Measurements from ENCODE around the gene LMO4. TPM values are rescaled to one million over a fixed set of nuclear protein-coding genes. Genes with fewer than 3 reads are reported as not detected.

Gene LMO4
- total and polyA plus RNA-seq, 2 donors (not counting 1 experiment from before 2014, with no cell fraction given): 35.7 to 46.0 TPM

DNA sequence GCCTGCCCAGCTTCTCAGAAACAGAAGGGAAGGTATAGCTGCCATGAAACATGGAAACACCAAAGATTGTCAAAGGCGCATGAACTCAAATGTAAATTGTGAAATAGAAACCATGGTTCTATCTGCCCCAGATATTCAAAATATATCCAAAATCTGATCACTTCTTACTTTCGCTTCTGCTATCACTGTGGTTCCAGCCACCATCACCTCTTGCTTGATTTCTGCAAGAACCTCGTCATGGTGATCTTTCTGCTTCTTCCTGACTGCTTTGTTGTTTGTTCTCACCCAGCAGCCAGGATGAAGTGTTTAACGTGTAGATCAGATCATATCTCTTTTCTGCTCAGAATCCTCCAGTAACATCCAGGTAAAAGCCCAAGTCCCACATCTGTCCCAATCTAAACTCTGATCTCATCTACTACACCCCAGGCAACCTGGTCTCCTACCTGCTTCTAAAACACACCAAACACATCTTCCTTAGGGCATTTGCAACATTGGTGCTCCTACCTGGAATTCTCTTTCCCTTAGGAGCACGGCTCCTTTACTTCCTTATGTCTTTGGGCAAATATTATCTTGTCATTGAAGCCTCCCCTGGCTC lies 10.5 kb upstream of the LMO4 start:
- TF ChIP-seq, protein P1, sequence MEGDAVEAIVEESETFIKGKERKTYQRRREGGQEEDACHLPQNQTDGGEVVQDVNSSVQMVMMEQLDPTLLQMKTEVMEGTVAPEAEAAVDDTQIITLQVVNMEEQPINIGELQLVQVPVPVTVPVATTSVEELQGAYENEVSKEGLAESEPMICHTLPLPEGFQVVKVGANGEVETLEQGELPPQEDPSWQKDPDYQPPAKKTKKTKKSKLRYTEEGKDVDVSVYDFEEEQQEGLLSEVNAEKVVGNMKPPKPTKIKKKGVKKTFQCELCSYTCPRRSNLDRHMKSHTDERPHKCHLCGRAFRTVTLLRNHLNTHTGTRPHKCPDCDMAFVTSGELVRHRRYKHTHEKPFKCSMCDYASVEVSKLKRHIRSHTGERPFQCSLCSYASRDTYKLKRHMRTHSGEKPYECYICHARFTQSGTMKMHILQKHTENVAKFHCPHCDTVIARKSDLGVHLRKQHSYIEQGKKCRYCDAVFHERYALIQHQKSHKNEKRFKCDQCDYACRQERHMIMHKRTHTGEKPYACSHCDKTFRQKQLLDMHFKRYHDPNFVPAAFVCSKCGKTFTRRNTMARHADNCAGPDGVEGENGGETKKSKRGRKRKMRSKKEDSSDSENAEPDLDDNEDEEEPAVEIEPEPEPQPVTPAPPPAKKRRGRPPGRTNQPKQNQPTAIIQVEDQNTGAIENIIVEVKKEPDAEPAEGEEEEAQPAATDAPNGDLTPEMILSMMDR (IDR thresholded peaks at IDR 0.05): no peak
- no peak for TF ChIP-seq EZH2 (IDR thresholded peaks at IDR 0.05; ENCODE audit: borderline replicate concordance, insufficient read depth, low read depth, low read length, poor library complexity, severe bottlenecking)
- POLR2A ChIA-PET: no interaction called here
- no peak for DNase-seq
- H3K4me1 ChIP-seq (ENCODE audit: control insufficient read depth in 2 of 2, insufficient read depth in 2 of 2, low read length in 2 of 2): peaks cover 5 to 6% of the 10 kb centered on the region in 2 donors
- no peak overlapping the region for H3K27ac Mint-ChIP-seq
- no peaks in the 10 kb centered on the region for H3K9me3 ChIP-seq (ENCODE audit: control extremely low read depth in 1 of 3, control insufficient read depth in 2 of 3, insufficient read depth in 1 of 3, low read length in 2 of 3)
- CTCF ChIA-PET: interaction anchor here (2.0 kb wide), 1 partner anchor 8 kb away, joined by 9 read pairs; no protein-coding TSS in a partner anchor
- no peak for ATAC-seq (ENCODE audit: low read depth)
- peak overlapping the region; percentile 50 for H2AFZ ChIP-seq (ENCODE audit: insufficient read depth, low read depth, low read length, poor library complexity, severe bottlenecking)
- H3K27me3 Mint-ChIP-seq: no peaks in the 10 kb centered on the region
- H3K4me3 Mint-ChIP-seq: peak overlapping the region; percentile 37
- no peaks in the 10 kb centered on the region for H3K27me3 ChIP-seq (replicated peaks in 1 of 4; ENCODE audit: control extremely low read depth in 1 of 4, control insufficient read depth in 3 of 4, insufficient read depth in 4 of 4, low read length in 3 of 4)
- no peaks in the 10 kb centered on the region for H3K79me2 ChIP-seq (ENCODE audit: control insufficient read depth, insufficient read depth, low read length)
- intact Hi-C loops (cut with micrococcal nuclease): no loop called here
- no peaks in the 10 kb centered on the region for H3K36me3 ChIP-seq (replicated peaks in 1 of 2; ENCODE audit: control extremely low read depth in 1 of 2, control insufficient read depth in 1 of 2, extremely low read depth in 1 of 2, insufficient read depth in 2 of 2, low read length in 1 of 2)
- 74% methylated on average over 4 of the region's 5 CpGs for WGBS (ENCODE audit: insufficient coverage)
- peak overlapping the region; percentile 11 for H3K4me2 ChIP-seq (replicated peaks; ENCODE audit: low read depth, low read length, poor library complexity, severe bottlenecking)
- H4K20me1 ChIP-seq (ENCODE audit: control insufficient read depth, insufficient read depth, low read length, poor library complexity, severe bottlenecking): no peaks in the 10 kb centered on the region
- H3K4me3 ChIP-seq (ENCODE audit: control extremely low read depth in 1 of 5, extremely low read depth in 1 of 5, insufficient read depth in 1 of 5, low read depth in 2 of 5, low read length in 4 of 5): no peak overlapping the region
- H3K27ac ChIP-seq (ENCODE audit: low read length in 2 of 2): no peak overlapping the region
- H3K9ac ChIP-seq (ENCODE audit: low read length): no peak overlapping the region
- peaks cover 15% of the 10 kb centered on the region for H3K4me1 Mint-ChIP-seq
- no peaks in the 10 kb centered on the region for H3K9me3 Mint-ChIP-seq (ENCODE audit: insufficient read depth)

DNA sequence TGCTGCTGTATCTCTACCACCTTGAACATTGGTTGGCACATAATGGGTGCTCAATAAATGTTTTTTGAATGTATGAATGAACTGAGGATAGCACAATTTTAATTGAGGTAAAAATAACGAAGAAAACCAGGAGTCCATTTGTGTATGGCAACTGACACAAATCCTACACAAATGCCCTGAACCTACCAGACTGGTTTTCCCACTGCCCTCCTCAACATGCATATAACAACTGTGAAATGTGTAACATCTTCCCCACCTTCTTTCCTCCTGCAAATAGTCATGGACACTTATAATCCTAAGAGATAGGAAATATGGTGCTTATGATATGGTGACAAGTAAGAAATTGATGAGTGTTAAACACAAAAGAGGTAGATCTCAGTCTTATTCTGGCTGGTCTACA lies 9.9 kb upstream of the LMO4 start:
- no CpG with 5 or more reads among the region's 1 CpG for WGBS (ENCODE audit: insufficient coverage)
- no peak overlapping the region for H3K4me3 Mint-ChIP-seq
- no peak for ATAC-seq (ENCODE audit: low read depth)

More for the DNA sequence above, 9.9 kb upstream of the LMO4 start:
- no peaks in the 10 kb centered on the region for H3K9me3 ChIP-seq (ENCODE audit: control extremely low read depth in 1 of 3, control insufficient read depth in 2 of 3, insufficient read depth in 1 of 3, low read length in 2 of 3)
- H3K27ac Mint-ChIP-seq: no peak overlapping the region
- no peak for DNase-seq
- H3K4me3 ChIP-seq (ENCODE audit: control extremely low read depth in 1 of 5, extremely low read depth in 1 of 5, insufficient read depth in 1 of 5, low read depth in 2 of 5, low read length in 4 of 5): no peak overlapping the region
- H3K4me2 ChIP-seq (replicated peaks; ENCODE audit: low read depth, low read length, poor library complexity, severe bottlenecking): no peak overlapping the region
- no peaks in the 10 kb centered on the region for H4K20me1 ChIP-seq (ENCODE audit: control insufficient read depth, insufficient read depth, low read length, poor library complexity, severe bottlenecking)
- peaks cover 5 to 6% of the 10 kb centered on the region in 2 donors for H3K4me1 ChIP-seq (ENCODE audit: control insufficient read depth in 2 of 2, insufficient read depth in 2 of 2, low read length in 2 of 2)
- H3K9me3 Mint-ChIP-seq (ENCODE audit: insufficient read depth): no peaks in the 10 kb centered on the region
- TF ChIP-seq, protein P1 (IDR thresholded peaks at IDR 0.05): no peak
- TF ChIP-seq EZH2 (IDR thresholded peaks at IDR 0.05; ENCODE audit: borderline replicate concordance, insufficient read depth, low read depth, low read length, poor library complexity, severe bottlenecking): no peak
- H3K4me1 Mint-ChIP-seq: peaks cover 15% of the 10 kb centered on the region
- H3K27me3 ChIP-seq (replicated peaks in 1 of 4; ENCODE audit: control extremely low read depth in 1 of 4, control insufficient read depth in 3 of 4, insufficient read depth in 4 of 4, low read length in 3 of 4): no peaks in the 10 kb centered on the region
- no peak overlapping the region for H2AFZ ChIP-seq (ENCODE audit: insufficient read depth, low read depth, low read length, poor library complexity, severe bottlenecking)
- CTCF ChIA-PET: no interaction called here
- no peaks in the 10 kb centered on the region for H3K36me3 ChIP-seq (replicated peaks in 1 of 2; ENCODE audit: control extremely low read depth in 1 of 2, control insufficient read depth in 1 of 2, extremely low read depth in 1 of 2, insufficient read depth in 2 of 2, low read length in 1 of 2)
- intact Hi-C loops (cut with micrococcal nuclease): no loop called here
- POLR2A ChIA-PET: no interaction called here
- H3K9ac ChIP-seq (ENCODE audit: low read length): no peak overlapping the region
- no peaks in the 10 kb centered on the region for H3K27me3 Mint-ChIP-seq
- H3K79me2 ChIP-seq (ENCODE audit: control insufficient read depth, insufficient read depth, low read length): no peaks in the 10 kb centered on the region
- no peak overlapping the region for H3K27ac ChIP-seq (ENCODE audit: low read length in 2 of 2)
